Neuronal stem cell (in vitro differentiated cells): Measurements from ENCODE around the gene ABT1.
A peak's percentile ranks its signal among the peaks of the same experiment; 100 is the strongest.

Experiments
- DNase-seq: peaks from one replicate; pipeline ENCODE4 v3.0.0-alpha.2; 2013; ENCODE audit warnings: low spot score
- H2AFZ ChIP-seq: one replicate; pipeline ENCODE4 v1.6.1; 2013; ENCODE audit warnings: mild to moderate bottlenecking, low read length, inconsistent platforms
- H2AK5ac ChIP-seq: 2 replicates; pipeline ENCODE4 v1.6.1; 2013; ENCODE audit warnings: low read depth, mild to moderate bottlenecking, inconsistent platforms, low read length, moderate library complexity, mixed read lengths
- H2BK120ac ChIP-seq: 2 replicates; pipeline ENCODE4 v1.6.1; 2013; ENCODE audit warnings: low read depth, mild to moderate bottlenecking, inconsistent platforms, low read length, moderate library complexity, mixed read lengths
- H2BK12ac ChIP-seq: one replicate; pipeline ENCODE4 v1.6.1; 2013; ENCODE audit warnings: low read length, inconsistent platforms
- H2BK15ac ChIP-seq: 2 replicates; pipeline ENCODE4 v1.6.1; 2013; ENCODE audit warnings: mild to moderate bottlenecking, low read length, inconsistent platforms, mixed read lengths
- H2BK5ac ChIP-seq: one replicate; pipeline ENCODE4 v1.6.1; 2013; ENCODE audit warnings: inconsistent platforms, mild to moderate bottlenecking, low read length, moderate library complexity
- H3K14ac ChIP-seq: one replicate; pipeline ENCODE4 v1.6.1; 2013; ENCODE audit warnings: low read length, inconsistent platforms
- H3K18ac ChIP-seq: 2 replicates; pipeline ENCODE4 v1.6.1; 2013; ENCODE audit warnings: low read length, inconsistent platforms
- H3K23ac ChIP-seq: 2 replicates; pipeline ENCODE4 v1.6.1; 2013; ENCODE audit warnings: low read depth, mild to moderate bottlenecking, mixed read lengths, low read length, inconsistent platforms; ENCODE audit not compliant: poor library complexity
- H3K27ac ChIP-seq: replicated peaks from 3 replicates; pipeline ENCODE4 v1.5.1; 2013; ENCODE audit warnings: low read length, inconsistent platforms
- H3K27me3 ChIP-seq, 3 experiments: 2 replicates each; pipeline ENCODE4 v1.6.1; 2013; ENCODE audit warnings: low read length in 3 of 3, mild to moderate bottlenecking in 2 of 3, inconsistent platforms in 1 of 3, low read depth in 1 of 3, mixed read lengths in 1 of 3, moderate library complexity in 1 of 3; ENCODE audit not compliant: control insufficient read depth in 3 of 3, insufficient read depth in 3 of 3
- H3K36me3 ChIP-seq, 2 donors: replicated peaks in 1 of 2; 2 replicates each; pipeline ENCODE4 v1.6.1; 2013; ENCODE audit warnings: low read length in 2 of 2; ENCODE audit not compliant: control insufficient read depth in 2 of 2, insufficient read depth in 2 of 2
- H3K4ac ChIP-seq: 2 replicates; pipeline ENCODE4 v1.6.1; 2013; ENCODE audit warnings: inconsistent platforms, mild to moderate bottlenecking, low read length, moderate library complexity
- H3K4me1 ChIP-seq, 2 donors: 1 replicate in 1 of 2; 2 replicates in 1 of 2; pipeline ENCODE4 v1.6.1; 2013; ENCODE audit warnings: low read length in 2 of 2, low read depth in 1 of 2; ENCODE audit not compliant: control insufficient read depth in 2 of 2, insufficient read depth in 1 of 2
- H3K4me2 ChIP-seq: one replicate; pipeline ENCODE4 v1.6.1; 2013; ENCODE audit warnings: mild to moderate bottlenecking, low read length, inconsistent platforms; ENCODE audit not compliant: insufficient read depth, poor library complexity, severe bottlenecking
- H3K4me3 ChIP-seq, 2 donors: 2 replicates each; pipeline ENCODE4 v1.5.1; 2013; ENCODE audit warnings: low read length in 2 of 2, mild to moderate bottlenecking in 2 of 2, inconsistent platforms in 1 of 2, moderate library complexity in 1 of 2
- H3K79me1 ChIP-seq: one replicate; pipeline ENCODE4 v1.6.1; 2013; ENCODE audit warnings: low read depth, mild to moderate bottlenecking, inconsistent platforms, low read length, moderate library complexity
- H3K9ac ChIP-seq: one replicate; pipeline ENCODE4 v1.6.1; 2013; ENCODE audit warnings: mild to moderate bottlenecking, low read depth, low read length, inconsistent platforms; ENCODE audit not compliant: poor library complexity
- H3K9me3 ChIP-seq, 2 donors: replicated peaks in 1 of 2; 2 replicates each; pipeline versions ENCODE3 to v1.6.1; 2013; ENCODE audit warnings: low read length in 2 of 2, mild to moderate bottlenecking in 2 of 2, inconsistent platforms in 1 of 2, low read depth in 1 of 2, mixed read lengths in 1 of 2, moderate library complexity in 1 of 2; ENCODE audit not compliant: control insufficient read depth in 2 of 2, insufficient read depth in 1 of 2
- H4K8ac ChIP-seq: one replicate; pipeline ENCODE4 v1.6.1; 2013; ENCODE audit warnings: low read depth, mild to moderate bottlenecking, inconsistent platforms, low read length, moderate library complexity
- H4K91ac ChIP-seq: one replicate; pipeline ENCODE4 v1.6.1; 2013; ENCODE audit warnings: low read length, low read depth, mild to moderate bottlenecking, inconsistent platforms; ENCODE audit not compliant: poor library complexity
- WGBS, 2 donors: extraction: QIAGEN DNeasy Blood & Tissue Kit; methylation state at CpG; one replicate each; pipeline ENCODE4 v1.1.7; 2013; ENCODE audit warnings: missing lambda C conversion rate in 2 of 2, mixed read lengths in 1 of 2; ENCODE audit not compliant: insufficient read length in 2 of 2, insufficient replicate concordance in 1 of 2; ENCODE audit errors: extremely low coverage in 2 of 2; 5-methylcytosine and 5-hydroxymethylcytosine counted together

Gene ABT1

DNA sequence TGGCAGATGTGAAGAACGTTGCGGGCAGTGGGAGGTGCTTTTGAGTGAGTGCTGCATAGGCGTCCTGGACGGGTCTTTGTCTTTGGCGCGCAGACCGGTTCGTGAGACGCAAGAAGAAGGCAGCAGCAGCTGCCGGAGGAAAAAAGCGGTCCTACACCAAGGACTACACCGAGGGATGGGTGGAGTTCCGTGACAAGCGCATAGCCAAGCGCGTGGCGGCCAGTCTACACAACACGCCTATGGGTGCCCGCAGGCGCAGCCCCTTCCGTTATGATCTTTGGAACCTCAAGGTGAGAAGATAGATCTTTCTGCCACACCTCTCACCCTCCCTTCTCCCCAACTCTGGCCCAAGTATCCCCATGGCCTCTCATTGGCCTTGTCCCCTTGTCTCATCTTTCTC, 1.1 kb downstream of the ABT1 start:
- H2AFZ ChIP-seq: no peak overlapping the region
- H4K8ac ChIP-seq: no peak overlapping the region
- no peak overlapping the region for H2BK5ac ChIP-seq
- peak overlapping the region; percentile 92 to 97 for H3K4me3 ChIP-seq
- no peak overlapping the region for H2BK12ac ChIP-seq
- H3K4me1 ChIP-seq: peaks cover 3 to 8% of the 10 kb centered on the region in 2 donors
- peak overlapping the region; percentile 86 for H3K4me2 ChIP-seq
- no peak for DNase-seq
- H3K9me3 ChIP-seq: no peaks in the 10 kb centered on the region
- no peak overlapping the region for H3K23ac ChIP-seq
- H3K18ac ChIP-seq: no peak overlapping the region
- peaks cover 10% of the 10 kb centered on the region for H3K79me1 ChIP-seq
- no peak overlapping the region for H4K91ac ChIP-seq
- no peak overlapping the region for H2AK5ac ChIP-seq
- no peak overlapping the region for H2BK15ac ChIP-seq
- H3K9ac ChIP-seq: no peak overlapping the region
- no peak overlapping the region for H2BK120ac ChIP-seq
- H3K4ac ChIP-seq: no peak overlapping the region
- peaks cover 0 to 15% (median 0%) of the 10 kb centered on the region in 3 experiments for H3K27me3 ChIP-seq
- no peak overlapping the region for H3K27ac ChIP-seq
- peaks cover 9 to 28% of the 10 kb centered on the region in 2 donors for H3K36me3 ChIP-seq
- H3K14ac ChIP-seq: no peak overlapping the region
- WGBS, 2 donors: no CpG with 5 or more reads among the region's 21 CpGs

DNA sequence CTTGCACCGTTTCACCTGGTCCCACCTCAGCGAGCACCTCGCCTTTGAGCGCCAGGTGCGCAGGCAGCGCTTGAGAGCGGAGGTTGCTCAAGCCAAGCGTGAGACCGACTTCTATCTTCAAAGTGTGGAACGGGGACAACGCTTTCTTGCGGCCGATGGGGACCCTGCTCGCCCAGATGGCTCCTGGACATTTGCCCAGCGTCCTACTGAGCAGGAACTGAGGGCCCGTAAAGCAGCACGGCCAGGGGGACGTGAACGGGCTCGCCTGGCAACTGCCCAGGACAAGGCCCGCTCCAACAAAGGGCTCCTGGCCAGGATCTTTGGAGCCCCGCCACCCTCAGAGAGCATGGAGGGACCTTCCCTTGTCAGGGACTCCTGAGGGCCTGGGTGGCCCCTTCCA, 1.5 kb downstream of the ABT1 start:
- Histone ChIP-seq H3K14ac (no peak overlapping the region), H3K27me3 (peaks cover 0 to 11% (median 0%) of the 10 kb centered on the region in 3 experiments), H3K79me1 (peaks cover 10% of the 10 kb centered on the region), H2BK15ac (no peak overlapping the region), H4K8ac (no peak overlapping the region), H3K9me3 (no peaks in the 10 kb centered on the region), H2BK120ac (no peak overlapping the region), H3K36me3 (peaks cover 9 to 28% of the 10 kb centered on the region in 2 donors), H2AFZ (no peak overlapping the region), H3K9ac (no peak overlapping the region), H3K4me3 (peak overlapping the region in 1 of 2 donors; percentile 92), H3K27ac (no peak overlapping the region), H2BK5ac (no peak overlapping the region), H3K23ac (no peak overlapping the region), H4K91ac (no peak overlapping the region), H3K18ac (no peak overlapping the region), H3K4ac (no peak overlapping the region), H3K4me1 (peaks cover 3 to 8% of the 10 kb centered on the region in 2 donors), H2AK5ac (no peak overlapping the region), H3K4me2 (no peak overlapping the region), H2BK12ac (no peak overlapping the region)
- no CpG with 5 or more reads among the region's 22 CpGs for WGBS, 2 donors
- no peak for DNase-seq

GRCh38 chr6:26599134-26599533, 2.4 kb downstream of the ABT1 start:
- Histone ChIP-seq H2BK15ac (no peak overlapping the region), H3K4me1 (peaks cover 3 to 8% of the 10 kb centered on the region in 2 donors), H3K27me3 (peaks cover 0 to 3% (median 0%) of the 10 kb centered on the region in 3 experiments), H3K4me2 (no peak overlapping the region), H3K36me3 (peaks cover 9 to 28% of the 10 kb centered on the region in 2 donors), H3K18ac (no peak overlapping the region), H2BK12ac (no peak overlapping the region), H2BK120ac (no peak overlapping the region), H3K9ac (no peak overlapping the region), H2AK5ac (no peak overlapping the region), H3K14ac (no peak overlapping the region), H3K27ac (no peak overlapping the region), H3K23ac (no peak overlapping the region), H3K9me3 (no peaks in the 10 kb centered on the region), H2BK5ac (no peak overlapping the region), H3K4me3 (no peak overlapping the region), H2AFZ (no peak overlapping the region), H4K8ac (no peak overlapping the region), H4K91ac (no peak overlapping the region), H3K79me1 (peaks cover 10% of the 10 kb centered on the region), H3K4ac (no peak overlapping the region)
- no peak for DNase-seq
- no CpG with 5 or more reads among the region's 1 CpG for WGBS, 2 donors

DNA sequence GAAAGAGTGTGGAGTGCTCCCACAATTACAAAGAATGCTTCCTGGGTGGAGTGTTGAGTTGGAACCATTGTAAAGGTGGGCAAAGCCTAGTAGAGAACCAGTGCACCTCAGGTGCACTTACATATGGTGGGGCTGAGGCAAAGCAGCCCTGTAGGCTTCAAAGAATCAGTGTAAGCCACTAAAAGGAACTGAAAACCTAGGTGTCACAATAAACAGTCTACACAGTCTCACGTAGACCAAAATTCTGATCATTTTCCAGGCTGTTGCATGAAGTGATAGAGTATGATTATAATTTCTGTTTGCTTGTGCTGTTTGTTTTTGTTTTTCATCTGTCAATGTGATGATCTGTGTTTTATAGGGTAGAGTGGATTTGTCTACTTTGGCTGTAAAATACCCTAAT, 2.8 kb downstream of the ABT1 start:
- no peak overlapping the region for H3K9ac ChIP-seq

More for the DNA sequence above, 2.8 kb downstream of the ABT1 start:
- WGBS, 2 donors: no CpG with 5 or more reads among the region's 1 CpG
- no peak overlapping the region for H3K4ac ChIP-seq
- no peak overlapping the region for H2AK5ac ChIP-seq
- H2BK5ac ChIP-seq: no peak overlapping the region
- H2BK12ac ChIP-seq: no peak overlapping the region
- peaks cover 10% of the 10 kb centered on the region for H3K79me1 ChIP-seq
- no peak overlapping the region for H4K8ac ChIP-seq
- no peaks in the 10 kb centered on the region for H3K27me3 ChIP-seq
- no peak overlapping the region for H3K27ac ChIP-seq
- H3K9me3 ChIP-seq: no peaks in the 10 kb centered on the region
- H2BK15ac ChIP-seq: no peak overlapping the region
- H3K4me3 ChIP-seq: no peak overlapping the region
- H4K91ac ChIP-seq: no peak overlapping the region
- H3K18ac ChIP-seq: no peak overlapping the region
- peaks cover 9 to 28% of the 10 kb centered on the region in 2 donors for H3K36me3 ChIP-seq
- no peak overlapping the region for H3K23ac ChIP-seq
- H3K14ac ChIP-seq: no peak overlapping the region
- H3K4me2 ChIP-seq: no peak overlapping the region
- H3K4me1 ChIP-seq: peaks cover 3 to 8% of the 10 kb centered on the region in 2 donors
- no peak overlapping the region for H2BK120ac ChIP-seq
- DNase-seq: no peak
- H2AFZ ChIP-seq: no peak overlapping the region
